HT-29 (cell line): ENCODE measurements around the gene PPP2R1A. TPM values are rescaled to one million over a fixed set of nuclear protein-coding genes. Genes with fewer than 3 reads are reported as not detected.
"Not testable (repeated sequence)": the region's sequence is repeated elsewhere in the genome, so short reads cannot be mapped to it uniquely, and the experiment has no call there.

ENCODE experiments used
- DNase-seq: peaks from one replicate; pipeline ENCODE4 v3.0.0-alpha.2; 2015; ENCODE audit warnings: low spot score
- small RNA-seq: library from RNA; depleted of rRNA; stranded (forward); fragments of <200 nt; gene quantifications from one replicate; pipeline ENCODE3, GENCODE V24; 2014
- total RNA-seq: library from RNA; depleted of rRNA; stranded (reverse); fragments of >200 nt; shearing (Covaris generic); gene quantifications from 2 replicates; pipeline ENCODE4 v1.2.3, GENCODE V29; 2014; rRNA removed

PPP2R1A gene
- total RNA-seq, 1 experiment from 2014 or later: 450 TPM

GRCh38 chr19:52244021-52244420, 54.2 kb downstream of the PPP2R1A start:
- DNase-seq: no peak

DNA sequence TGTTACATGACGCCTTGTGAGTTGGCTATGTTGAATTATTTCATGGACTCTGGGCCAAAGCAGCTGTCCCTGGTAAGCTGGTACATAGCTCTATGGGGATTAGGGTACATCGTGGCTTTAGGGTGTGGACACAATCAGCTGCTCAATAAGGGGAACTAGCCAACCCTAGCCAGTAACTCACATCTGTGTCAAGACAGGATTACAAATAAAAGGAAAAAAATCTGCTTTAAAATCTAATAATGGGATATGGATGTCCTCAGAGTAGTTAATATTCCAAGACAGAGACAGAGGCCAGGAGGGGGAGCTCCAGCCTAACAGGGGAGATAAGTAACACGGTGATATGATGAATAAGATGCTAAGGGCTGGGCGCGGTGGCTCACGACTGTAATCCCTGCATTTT, 58.4 kb downstream of the PPP2R1A start:
- peak; percentile 55 for DNase-seq

- no peak for DNase-seq
Observed at GRCh38 chr19:52258426-52258825, 68.6 kb downstream of the PPP2R1A start.

DNA sequence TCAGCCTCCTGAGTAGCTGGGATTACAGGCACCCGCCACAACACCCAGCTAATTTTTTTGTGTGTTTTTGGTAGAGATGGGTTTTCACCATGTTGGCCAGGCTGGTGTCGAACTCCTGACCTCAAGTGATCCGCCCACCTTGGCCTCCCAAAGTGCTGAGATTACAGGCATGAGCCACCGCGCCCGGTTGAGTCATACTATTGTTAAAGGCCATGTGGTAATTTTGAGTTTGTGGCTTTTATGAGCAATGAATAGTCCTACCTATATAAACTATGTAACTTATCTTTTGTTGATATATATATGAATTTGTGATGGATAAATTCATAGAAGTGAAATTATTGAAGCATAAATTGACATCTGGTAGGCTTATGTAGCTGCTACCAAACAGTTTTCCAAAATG, 75.7 kb downstream of the PPP2R1A start:
- DNase-seq: not testable (repeated sequence)

GRCh38 chr19:52269338-52270261, 79.7 kb downstream of the PPP2R1A start, which contains the start of gene ZNF766:
ZNF766 (plus strand) TSS chr19:52269587; CDS start chr19:52269614, 27 bp downstream.
- peak; percentile 98 for DNase-seq

DNA sequence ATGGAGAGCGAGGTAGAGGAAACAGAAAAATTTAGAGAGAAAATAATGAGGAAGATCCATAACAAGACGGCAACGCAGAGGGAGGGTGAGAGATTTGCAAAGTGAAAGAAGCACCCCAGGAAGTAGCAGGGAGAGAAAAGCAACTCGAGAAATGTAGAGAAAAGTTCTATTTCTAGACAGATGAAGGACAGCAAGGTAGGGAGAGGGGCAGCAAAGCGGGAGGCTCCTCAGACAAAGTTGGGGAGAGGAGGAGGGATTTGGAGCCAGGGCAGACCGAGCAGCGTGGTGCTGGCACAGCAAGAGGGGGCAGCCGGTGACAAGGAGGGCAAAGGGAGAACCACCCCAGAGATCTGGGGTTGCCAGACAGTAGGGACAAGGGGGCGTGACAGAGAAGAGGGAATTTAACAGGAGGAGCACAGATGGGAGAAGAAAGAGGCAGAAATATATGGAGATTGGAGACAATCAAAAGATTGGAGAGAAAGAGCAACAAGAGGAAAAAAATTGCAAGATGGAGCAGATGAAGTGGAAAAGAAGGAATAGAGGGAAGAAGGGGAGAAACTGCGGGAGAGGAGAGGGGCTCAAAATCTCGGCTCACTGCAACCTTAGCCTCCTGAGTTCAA, 80.5 kb downstream of the PPP2R1A start:
- peak; percentile 58 for DNase-seq

- no peak for DNase-seq
Observed at GRCh38 chr19:52273301-52273700, 83.4 kb downstream of the PPP2R1A start.

DNA sequence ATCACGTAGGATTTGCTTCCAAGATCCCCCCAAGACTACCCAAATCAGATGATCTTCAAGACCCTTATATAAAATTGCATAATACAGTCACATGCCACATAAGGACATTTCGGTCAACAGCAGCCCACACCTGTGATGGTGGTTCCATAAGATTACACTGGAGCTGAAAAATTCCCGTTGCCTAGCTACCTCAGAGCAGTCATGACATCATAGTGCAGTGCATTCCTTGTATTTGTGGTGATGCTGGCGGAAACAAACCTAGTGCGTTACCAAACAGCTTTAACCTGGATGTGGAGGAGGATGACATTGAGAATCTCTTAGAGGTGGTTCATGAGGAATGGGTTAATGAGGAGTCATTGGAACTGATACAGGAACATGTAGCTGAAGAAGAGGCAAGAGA, 84.3 kb downstream of the PPP2R1A start:
- no peak for DNase-seq

GRCh38 chr19:52275988-52276387, 86.1 kb downstream of the PPP2R1A start:
- DNase-seq: no peak

DNA sequence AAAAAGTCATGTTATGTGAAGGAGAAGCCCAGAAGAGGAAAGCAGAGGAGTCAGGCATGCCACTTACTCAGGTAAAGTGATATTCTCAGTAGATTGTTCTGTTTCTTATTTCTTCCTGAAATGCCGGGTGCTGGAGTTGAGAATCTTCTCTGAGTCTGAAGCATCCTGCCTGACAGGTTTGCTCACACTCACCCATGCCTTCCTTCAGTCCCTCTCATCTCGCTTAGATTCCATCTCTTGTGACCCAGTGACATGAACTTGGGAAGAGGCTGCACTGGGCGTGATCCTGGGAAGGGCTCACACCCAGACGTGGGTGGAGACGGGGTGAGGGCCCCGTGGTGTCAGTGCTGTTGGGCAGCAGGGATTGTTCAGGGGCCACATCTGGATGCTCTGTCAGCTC, 87.6 kb downstream of the PPP2R1A start:
- DNase-seq: no peak

Small RNAs within 50 kb of the gene (small RNA-seq; reads per million reads assigned to genes)
- gene MIR6801 (not detected), gene RF00019 (not detected), gene RPL37P23 (0.65 reads per million)

Other genes with a start within 250 kb of the PPP2R1A start
- gene ZNF350, start 203.2 kb upstream of the PPP2R1A start, total RNA-seq: 1.3 and 1.9 TPM in 2 replicates
- 0.41 and 1.4 TPM in 2 replicates for gene ZNF615, start 181.8 kb upstream of the PPP2R1A start, total RNA-seq
- 6.0 and 7.4 TPM in 2 replicates for gene ZNF614, start 161.7 kb upstream of the PPP2R1A start, total RNA-seq
- 4.9 and 5.3 TPM in 2 replicates for gene ZNF432, start 141.2 kb upstream of the PPP2R1A start, total RNA-seq
- gene ZNF841, start 94.3 kb upstream of the PPP2R1A start, total RNA-seq: 6.7 and 8.7 TPM in 2 replicates
- gene ZNF616, start 50.1 kb upstream of the PPP2R1A start, total RNA-seq: 0.50 and 0.81 TPM in 2 replicates
- 0.10 and 1.6 TPM in 2 replicates for gene ZNF836, start 18.4 kb upstream of the PPP2R1A start, total RNA-seq
- gene ZNF766, start 79.5 kb downstream of the PPP2R1A start, total RNA-seq: 6.1 and 9.2 TPM in 2 replicates
- 0.51 and 0.73 TPM in 2 replicates for gene ZNF480, start 107.1 kb downstream of the PPP2R1A start, total RNA-seq
- not detected in 2 replicates for gene ZNF610, start 146.2 kb downstream of the PPP2R1A start, total RNA-seq
- gene ZNF880, start 179.9 kb downstream of the PPP2R1A start, total RNA-seq: not detected in 2 replicates
- gene ZNF528, start 207.8 kb downstream of the PPP2R1A start, total RNA-seq: not detected in 2 replicates
- not detected in 2 replicates for gene ZNF534, start 239.1 kb downstream of the PPP2R1A start, total RNA-seq